SHP77 treated with DMSO at 0.1 percent for 48 hours (cell line): ENCODE data around the gene LIPM.

ENCODE experiments used
- DNase-seq: peaks from one replicate; lab custom pipeline; 2025; lab: John Stamatoyannopoulos, UW

Gene LIPM

GRCh38 chr10:88802523-88803285, at the start of gene LIPM:
Gene LIPM (plus strand): TSS chr10:88802730. CDS start chr10:88802897, 167 bp downstream.
- no peak for DNase-seq

GRCh38 chr10:88754287-88754686, 48.2 kb upstream of the LIPM start:
- DNase-seq: no peak

GRCh38 chr10:88755753-88756152, 46.8 kb upstream of the LIPM start:
- DNase-seq: no peak

GRCh38 chr10:88756660-88757059, 45.9 kb upstream of the LIPM start:
- DNase-seq: no peak

- no peak for DNase-seq
Observed at GRCh38 chr10:88759366-88760101, 43.0 kb upstream of the LIPM start, which contains the start of gene LIPN. Gene LIPN (plus strand): TSS chr10:88760020. CDS start chr10:88761406, 1,386 bp downstream.

- DNase-seq: no peak
Observed at GRCh38 chr10:88762906-88763305, 39.6 kb upstream of the LIPM start.

- DNase-seq: no peak
Observed at GRCh38 chr10:88763441-88763840, 39.1 kb upstream of the LIPM start.

- no peak for DNase-seq
Observed at GRCh38 chr10:88764110-88764509, 38.4 kb upstream of the LIPM start.

- no peak for DNase-seq
Observed at GRCh38 chr10:88765816-88766215, 36.7 kb upstream of the LIPM start.

- no peak for DNase-seq
Observed at GRCh38 chr10:88769384-88769783, 33.1 kb upstream of the LIPM start.

- DNase-seq: no peak
Observed at GRCh38 chr10:88781206-88781605, 21.3 kb upstream of the LIPM start.

GRCh38 chr10:88782222-88782621, 20.3 kb upstream of the LIPM start:
- DNase-seq: no peak

GRCh38 chr10:88783724-88784123, 18.8 kb upstream of the LIPM start:
- DNase-seq: no peak

- DNase-seq: no peak
Observed at GRCh38 chr10:88786032-88786770, 16.3 kb upstream of the LIPM start.

- DNase-seq: no peak
Observed at GRCh38 chr10:88787463-88787862, 15.1 kb upstream of the LIPM start.

GRCh38 chr10:88788924-88789323, 13.6 kb upstream of the LIPM start:
- DNase-seq: no peak

GRCh38 chr10:88791924-88792323, 10.6 kb upstream of the LIPM start:
- DNase-seq: no peak

- no peak for DNase-seq
Observed at GRCh38 chr10:88792661-88793060, 9.9 kb upstream of the LIPM start.

GRCh38 chr10:88793712-88794299, 8.7 kb upstream of the LIPM start:
- DNase-seq: no peak

- no peak for DNase-seq
Observed at GRCh38 chr10:88794731-88795130, 7.8 kb upstream of the LIPM start.

GRCh38 chr10:88800152-88801125, 2.1 kb upstream of the LIPM start:
- no peak for DNase-seq
